SIG-M5 treated with dmso at 0.1 percent for 504 hours (cell line): Measurements from ENCODE around the gene STPG2.
"Not testable (repeated sequence)": the region's sequence is repeated elsewhere in the genome, so short reads cannot be mapped to it uniquely, and the experiment has no call there.

Experiments used
- DNase-seq: peaks from one replicate; lab custom pipeline; 2025; ENCODE audit not compliant: unreplicated experiment; lab: John Stamatoyannopoulos, UW

STPG2 gene

GRCh38 chr4:97952763-97953162, 190.5 kb downstream of the STPG2 start:
- DNase-seq = no peak

- DNase-seq = no peak
Observed at GRCh38 chr4:97950836-97951235, 192.4 kb downstream of the STPG2 start.

GRCh38 chr4:97942951-97943350, 200.3 kb downstream of the STPG2 start:
- no peak for DNase-seq

GRCh38 chr4:97942137-97942536, 201.1 kb downstream of the STPG2 start:
- DNase-seq = no peak

- DNase-seq = no peak
Observed at GRCh38 chr4:97938141-97938540, 205.1 kb downstream of the STPG2 start.

GRCh38 chr4:97924341-97924958, 218.8 kb downstream of the STPG2 start:
- DNase-seq = no peak

GRCh38 chr4:97923096-97923495, 220.2 kb downstream of the STPG2 start:
- no peak for DNase-seq

- DNase-seq = no peak
Observed at GRCh38 chr4:97917115-97917514, 226.2 kb downstream of the STPG2 start.

- no peak for DNase-seq
Observed at GRCh38 chr4:97912156-97912555, 231.1 kb downstream of the STPG2 start.

GRCh38 chr4:97911236-97911906, 231.9 kb downstream of the STPG2 start:
- no peak for DNase-seq

GRCh38 chr4:97910005-97910404, 233.3 kb downstream of the STPG2 start:
- no peak for DNase-seq

GRCh38 chr4:97903436-97904189, 239.7 kb downstream of the STPG2 start:
- not testable (repeated sequence) for DNase-seq

- DNase-seq = no peak
Observed at GRCh38 chr4:97900229-97900628, 243.0 kb downstream of the STPG2 start.

- DNase-seq = no peak
Observed at GRCh38 chr4:97892592-97893266, 250.5 kb downstream of the STPG2 start.

- DNase-seq = no peak
Observed at GRCh38 chr4:97879942-97880341, 263.3 kb downstream of the STPG2 start.

GRCh38 chr4:97868097-97868496, 275.2 kb downstream of the STPG2 start:
- DNase-seq = no peak

- DNase-seq = no peak
Observed at GRCh38 chr4:97867557-97868091, 275.7 kb downstream of the STPG2 start.

- DNase-seq = no peak
Observed at GRCh38 chr4:97866821-97867556, 276.3 kb downstream of the STPG2 start.

- no peak for DNase-seq
Observed at GRCh38 chr4:97851115-97851514, 292.2 kb downstream of the STPG2 start.

GRCh38 chr4:97845758-97846157, 297.5 kb downstream of the STPG2 start:
- DNase-seq = no peak

- DNase-seq = no peak
Observed at GRCh38 chr4:97841512-97841911, 301.8 kb downstream of the STPG2 start.
